Measurements from ENCODE around the gene ADAMTSL1.
"Not testable (repeated sequence)": the region's sequence is repeated elsewhere in the genome, so short reads cannot be mapped to it uniquely, and the experiment has no call there.

ADAMTSL1 gene

DNA sequence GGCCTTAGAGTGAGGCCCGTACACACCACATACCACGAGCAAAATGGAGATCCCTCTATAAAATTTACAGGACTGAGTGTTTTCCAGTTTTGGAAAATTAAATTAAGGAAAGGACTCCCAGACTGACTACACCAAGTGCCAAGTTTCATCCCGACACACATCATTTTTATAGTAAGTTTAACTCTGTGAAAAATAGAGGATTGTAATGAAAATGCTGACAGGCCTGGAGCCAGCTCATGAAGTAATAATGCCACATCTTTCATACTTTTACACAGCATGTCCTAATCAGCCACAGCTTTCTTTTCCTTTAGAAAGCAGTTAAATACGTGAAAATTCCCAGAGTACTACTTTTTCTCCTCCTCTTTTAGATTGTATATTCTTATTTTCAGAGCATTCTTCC is 389.8 kb downstream of the ADAMTSL1 start:
- no peak for DNase-seq (ENCODE audit: low spot score)

DNA sequence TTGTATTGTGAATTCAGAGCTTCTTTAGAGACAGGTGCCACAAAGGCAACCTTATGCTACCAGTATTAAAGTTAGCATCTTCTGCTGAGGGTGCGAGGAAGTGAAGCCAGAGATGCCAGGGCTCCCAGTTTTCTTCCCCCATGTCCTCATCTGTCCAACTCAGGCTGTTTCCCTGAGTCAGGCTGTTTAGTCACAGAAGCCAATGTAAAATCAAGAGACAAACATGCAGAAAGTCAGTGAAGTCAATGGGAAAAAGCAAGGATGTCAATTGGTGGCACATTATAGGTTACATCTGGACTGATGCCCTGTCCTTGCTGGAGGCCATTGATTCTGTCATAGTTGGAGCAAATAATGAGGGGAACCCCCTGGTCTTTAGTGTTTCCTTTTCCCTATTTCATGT is 390.6 kb downstream of the ADAMTSL1 start:
- DNase-seq (ENCODE audit: low spot score) = no peak

DNA sequence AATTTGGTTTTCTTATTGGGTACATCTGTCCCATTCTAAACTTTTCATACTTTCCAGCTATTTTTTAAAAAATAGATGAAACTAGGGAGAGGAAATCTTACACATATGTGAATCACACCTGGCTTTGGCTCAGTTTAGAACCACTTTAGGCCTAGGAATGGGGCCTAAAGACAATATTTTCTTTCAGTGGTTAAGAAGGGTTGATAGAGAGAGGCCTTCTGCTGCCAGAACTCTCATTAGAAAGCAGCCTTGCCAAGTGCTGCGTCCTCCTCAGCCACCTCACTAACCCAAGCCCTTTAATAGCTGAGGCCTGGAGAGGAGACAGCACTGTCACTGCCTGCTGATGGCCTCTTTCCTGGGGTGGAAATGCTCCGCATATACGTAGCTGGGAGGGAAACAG is 391.6 kb downstream of the ADAMTSL1 start:
- no peak for DNase-seq (ENCODE audit: low spot score)

DNA sequence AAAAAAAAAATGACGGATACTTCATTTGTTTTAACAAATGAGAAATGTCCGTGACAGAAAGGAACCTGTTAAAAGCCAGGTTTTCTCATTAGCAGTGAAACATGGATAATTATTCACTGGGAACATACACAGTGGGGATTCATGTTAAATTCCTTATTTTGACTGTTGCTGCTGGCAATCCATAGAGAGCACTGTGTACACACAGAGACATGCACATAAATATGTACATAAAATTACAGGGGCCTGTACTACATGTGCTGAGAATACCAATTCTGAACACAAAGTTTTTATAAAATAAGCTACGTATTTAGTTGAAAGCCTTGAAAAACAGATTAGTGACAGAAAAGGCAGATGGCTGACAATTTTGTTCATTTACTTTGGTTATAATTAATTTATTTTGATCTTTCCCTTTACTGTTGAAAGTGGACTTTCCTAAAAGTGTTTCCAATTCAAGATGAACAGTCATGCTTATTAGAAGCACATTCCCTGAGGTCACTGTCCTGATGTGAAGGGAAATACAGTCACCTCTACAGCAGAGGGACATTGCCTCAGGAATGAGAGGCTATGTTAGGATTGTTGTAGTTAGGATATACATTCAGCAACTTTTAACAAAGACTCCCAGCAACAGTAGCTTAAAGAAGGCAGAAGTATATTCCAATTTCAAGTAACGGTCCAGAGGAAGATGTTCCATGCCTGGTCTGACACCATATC is 392.3 kb downstream of the ADAMTSL1 start:
- no peak for DNase-seq (ENCODE audit: low spot score)

DNA sequence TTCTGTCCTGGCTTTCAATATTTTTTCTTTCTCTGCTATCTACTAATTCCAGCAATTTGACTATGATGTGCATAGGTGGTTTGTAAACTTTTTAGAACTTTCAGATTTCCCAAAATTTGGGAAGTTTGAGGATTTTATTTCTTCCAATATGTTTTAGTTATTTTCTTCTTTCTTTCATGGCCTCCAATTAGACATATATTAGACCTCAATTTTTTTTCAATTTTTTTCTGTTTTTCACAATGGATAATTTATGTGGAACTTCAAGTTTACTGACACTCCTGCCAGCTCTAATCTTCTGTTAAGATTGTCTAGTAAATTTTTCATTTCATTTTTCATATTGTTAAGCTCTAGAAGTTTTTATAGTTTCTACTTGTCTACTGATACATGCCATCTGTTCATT is 395.8 kb downstream of the ADAMTSL1 start:
- no peak for DNase-seq (ENCODE audit: low spot score)

DNA sequence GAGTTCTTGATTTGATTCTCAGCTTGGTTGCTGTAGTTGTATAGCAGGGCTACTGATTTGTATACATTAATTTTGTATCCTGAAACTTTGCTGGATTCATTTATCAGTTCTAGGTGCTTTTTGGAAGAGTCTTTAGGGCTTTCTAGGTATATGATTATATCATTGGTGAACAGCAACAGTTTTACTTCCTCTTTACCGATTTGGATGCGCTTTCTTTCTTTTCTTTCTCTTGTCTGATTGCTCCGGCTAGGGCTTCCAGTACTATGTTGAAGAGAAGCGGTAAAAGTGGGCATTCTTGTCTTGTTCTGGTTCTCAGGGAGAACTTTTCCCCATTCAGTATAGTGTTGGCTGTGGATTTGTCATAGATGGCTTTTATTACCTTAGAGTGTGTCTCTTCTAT is 400.1 kb downstream of the ADAMTSL1 start:
- no peak for DNase-seq (ENCODE audit: low spot score)

DNA sequence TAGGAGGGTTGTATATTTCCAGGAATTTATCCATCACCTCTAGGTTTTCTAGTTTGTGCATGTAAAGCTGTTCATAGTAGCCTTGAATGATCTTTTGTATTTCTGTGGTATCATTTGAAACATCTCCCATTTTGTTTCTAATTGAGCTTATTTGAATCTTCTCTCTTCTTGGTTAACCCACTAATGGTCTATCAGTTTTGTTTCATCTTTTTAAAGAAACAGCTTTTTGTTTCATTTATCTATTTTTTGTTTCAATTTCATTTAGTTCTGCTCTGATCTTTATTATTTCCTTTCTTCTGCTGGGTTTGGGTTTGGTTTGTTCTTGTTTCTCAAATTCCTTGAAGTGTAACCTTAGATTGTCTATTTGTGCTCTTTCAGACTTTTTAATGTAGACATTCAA is 401.0 kb downstream of the ADAMTSL1 start:
- DNase-seq (ENCODE audit: low spot score) = not testable (repeated sequence)

DNA sequence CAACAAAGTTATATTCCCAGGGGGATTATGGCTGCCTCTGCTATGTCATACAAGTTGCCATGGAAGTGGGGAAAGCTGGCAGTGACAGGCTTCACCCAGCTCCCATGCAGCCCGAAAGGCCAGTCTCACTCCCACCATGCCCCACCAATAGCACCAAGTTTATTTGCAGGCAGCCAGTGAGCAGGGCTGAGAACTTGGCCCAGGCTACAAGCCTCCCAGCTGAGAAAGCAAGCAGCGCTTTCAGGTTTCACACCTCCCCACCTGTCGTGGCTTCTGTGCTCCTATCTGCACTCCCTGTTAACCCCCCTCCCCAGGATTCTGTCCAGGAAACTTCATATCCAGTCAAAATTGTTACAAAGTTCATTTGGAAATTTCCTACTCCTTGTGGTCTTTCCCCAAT is 404.0 kb downstream of the ADAMTSL1 start:
- no peak for DNase-seq (ENCODE audit: low spot score)

DNA sequence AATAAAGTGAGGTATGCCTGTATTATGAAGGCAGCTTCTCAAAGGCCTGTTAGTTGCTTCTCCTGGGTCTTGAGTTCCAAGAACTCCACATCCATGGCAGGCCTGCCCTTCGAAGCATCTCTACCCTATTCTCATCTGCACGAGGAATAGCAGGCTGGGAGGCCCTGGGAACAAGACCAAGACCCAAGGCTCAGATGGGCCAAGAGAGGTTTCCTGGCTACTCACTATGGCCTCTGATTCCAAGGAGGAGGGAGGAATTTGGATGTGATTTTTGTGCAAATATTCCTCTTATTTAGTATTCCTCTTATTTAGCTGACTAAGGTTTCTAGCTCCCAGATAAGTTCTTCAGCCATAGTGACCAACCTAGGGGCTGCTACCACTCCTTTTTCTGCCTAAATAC is 407.8 kb downstream of the ADAMTSL1 start:
- no peak for DNase-seq (ENCODE audit: low spot score)

DNA sequence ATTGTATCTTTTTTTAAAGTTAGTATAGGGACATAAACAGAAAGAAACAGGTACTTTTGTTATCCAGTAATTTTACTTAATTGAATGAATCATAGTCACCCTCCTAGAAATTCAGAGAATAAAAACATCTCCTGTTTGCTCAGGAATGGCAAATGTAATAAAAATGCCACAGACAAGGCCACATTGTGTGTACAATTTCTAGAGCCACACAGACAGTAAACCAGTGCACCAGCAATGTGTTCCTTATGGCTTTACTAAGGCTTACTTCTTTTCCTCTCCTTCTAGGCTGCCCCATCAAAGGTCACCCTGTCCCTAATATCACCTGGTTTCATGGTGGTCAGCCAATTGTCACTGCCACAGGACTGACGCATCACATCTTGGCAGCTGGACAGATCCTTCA is 413.6 kb downstream of the ADAMTSL1 start:
- no peak for DNase-seq (ENCODE audit: low spot score)

DNA sequence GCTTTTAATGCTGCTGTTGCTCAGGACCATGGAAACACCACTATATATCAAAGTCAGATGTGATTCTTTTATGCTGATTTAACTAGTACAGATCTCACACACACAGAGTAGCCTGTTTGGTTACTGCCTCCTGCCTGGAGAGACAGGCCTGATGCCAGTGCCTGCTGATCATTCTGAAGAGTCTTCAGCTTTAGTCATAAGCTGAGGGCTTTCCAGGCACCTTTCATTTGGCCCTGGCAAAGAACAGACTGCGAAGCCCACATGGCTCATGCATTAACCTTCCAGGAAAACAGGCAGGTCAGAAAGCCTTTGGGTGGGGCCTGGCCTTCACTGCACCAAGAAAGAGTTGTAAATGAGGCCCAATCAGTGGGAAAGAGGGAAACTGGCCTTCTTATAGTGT is 414.3 kb downstream of the ADAMTSL1 start:
- DNase-seq (ENCODE audit: low spot score) = no peak

DNA sequence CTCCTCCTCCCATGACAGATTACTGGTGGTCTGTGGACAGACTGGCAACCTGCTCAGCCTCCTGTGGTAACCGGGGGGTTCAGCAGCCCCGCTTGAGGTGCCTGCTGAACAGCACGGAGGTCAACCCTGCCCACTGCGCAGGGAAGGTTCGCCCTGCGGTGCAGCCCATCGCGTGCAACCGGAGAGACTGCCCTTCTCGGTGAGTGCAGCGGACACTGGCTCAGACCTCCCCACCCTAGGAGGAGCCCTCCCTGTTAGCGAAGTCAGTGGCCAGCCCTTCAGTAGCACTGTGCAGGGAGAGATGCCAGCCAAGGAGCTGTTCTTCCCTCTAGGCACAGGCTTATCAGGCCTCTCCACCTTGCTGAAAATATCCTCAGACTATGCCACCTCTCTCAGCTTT is 415.6 kb downstream of the ADAMTSL1 start:
- DNase-seq (ENCODE audit: low spot score) = no peak

DNA sequence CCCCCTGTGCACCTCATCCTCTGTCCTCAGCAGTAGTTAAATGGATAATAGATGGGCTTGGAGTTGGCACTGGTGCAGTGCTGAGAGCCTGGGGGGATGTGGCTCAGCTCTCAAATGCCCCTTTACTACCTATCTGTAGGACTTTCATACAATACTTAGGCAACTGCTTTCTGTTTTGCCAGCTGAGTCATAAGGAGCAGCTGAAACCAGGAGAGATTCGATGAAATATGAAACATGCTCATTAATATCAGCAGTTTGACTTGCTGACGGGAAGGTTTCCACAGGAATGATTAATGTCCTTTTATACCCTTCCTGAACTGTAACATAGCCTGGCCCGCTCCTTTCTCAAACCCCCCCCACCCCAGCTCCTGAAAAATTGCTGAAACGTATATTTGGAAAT is 416.4 kb downstream of the ADAMTSL1 start:
- DNase-seq (ENCODE audit: low spot score) = no peak

DNA sequence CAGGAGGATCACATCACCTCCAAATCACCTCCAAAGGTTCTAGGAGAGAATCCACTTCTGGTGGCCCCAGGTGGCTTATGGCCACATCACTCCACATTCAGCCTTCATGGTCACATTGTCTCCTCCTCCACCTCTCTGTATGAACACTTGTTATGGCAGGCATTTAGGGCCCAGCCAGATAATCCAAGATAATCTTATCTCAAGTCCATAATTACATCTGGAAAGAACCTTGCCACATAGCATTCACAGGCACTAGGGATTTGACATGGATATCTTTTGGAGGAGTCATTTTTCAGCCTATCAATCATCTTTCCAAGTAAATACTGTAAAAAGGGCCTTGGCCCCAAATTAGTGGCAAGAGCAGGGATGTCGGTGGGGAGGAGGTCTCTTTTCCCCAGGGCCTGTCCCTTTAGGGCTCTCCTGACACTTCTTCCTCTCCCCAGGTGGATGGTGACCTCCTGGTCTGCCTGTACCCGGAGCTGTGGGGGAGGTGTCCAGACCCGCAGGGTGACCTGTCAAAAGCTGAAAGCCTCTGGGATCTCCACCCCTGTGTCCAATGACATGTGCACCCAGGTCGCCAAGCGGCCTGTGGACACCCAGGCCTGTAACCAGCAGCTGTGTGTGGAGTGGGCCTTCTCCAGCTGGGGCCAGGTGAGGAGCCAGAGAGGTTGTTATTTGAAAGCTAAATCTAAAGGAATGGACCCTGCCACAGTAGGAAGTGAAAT is 418.2 kb downstream of the ADAMTSL1 start:
- no peak for DNase-seq (ENCODE audit: low spot score)

DNA sequence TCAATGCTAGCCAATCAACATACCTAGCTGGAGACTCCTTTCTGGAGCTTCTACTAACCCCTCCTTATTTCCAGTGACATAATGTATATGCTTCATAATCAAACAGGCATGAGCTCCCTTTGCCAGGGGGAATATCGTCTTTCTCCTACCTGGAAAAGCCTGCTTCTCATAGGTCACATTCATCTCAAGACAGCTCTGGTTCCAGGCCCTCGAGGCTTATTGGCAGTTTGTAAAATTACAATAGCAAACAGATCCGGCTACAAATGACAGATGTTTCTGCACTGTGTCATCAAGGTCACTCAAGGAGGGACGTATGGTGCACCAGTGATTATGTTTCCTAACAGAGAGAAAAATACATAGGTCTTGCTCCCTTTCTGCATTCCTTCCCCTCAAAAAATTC is 419.1 kb downstream of the ADAMTSL1 start:
- DNase-seq (ENCODE audit: low spot score) = no peak

DNA sequence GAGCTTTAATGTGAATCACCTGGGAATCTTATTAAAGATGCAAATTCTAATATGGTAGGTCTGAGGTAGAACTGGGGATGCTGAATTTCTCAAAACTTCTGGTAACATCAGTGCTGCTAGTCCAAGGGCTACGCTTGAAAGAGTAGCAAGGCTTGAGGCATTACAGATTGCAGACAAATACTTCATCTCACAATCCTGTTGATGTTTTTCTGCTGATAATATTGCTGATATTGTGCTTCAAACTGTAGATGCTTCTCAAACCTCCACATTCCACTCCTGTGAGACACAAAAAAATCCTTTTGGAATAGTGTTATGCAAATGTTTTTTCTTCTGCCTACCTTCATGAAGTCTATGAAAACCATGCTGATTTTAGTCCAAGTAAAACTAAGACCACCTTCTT is 419.5 kb downstream of the ADAMTSL1 start:
- DNase-seq (ENCODE audit: low spot score) = no peak

DNA sequence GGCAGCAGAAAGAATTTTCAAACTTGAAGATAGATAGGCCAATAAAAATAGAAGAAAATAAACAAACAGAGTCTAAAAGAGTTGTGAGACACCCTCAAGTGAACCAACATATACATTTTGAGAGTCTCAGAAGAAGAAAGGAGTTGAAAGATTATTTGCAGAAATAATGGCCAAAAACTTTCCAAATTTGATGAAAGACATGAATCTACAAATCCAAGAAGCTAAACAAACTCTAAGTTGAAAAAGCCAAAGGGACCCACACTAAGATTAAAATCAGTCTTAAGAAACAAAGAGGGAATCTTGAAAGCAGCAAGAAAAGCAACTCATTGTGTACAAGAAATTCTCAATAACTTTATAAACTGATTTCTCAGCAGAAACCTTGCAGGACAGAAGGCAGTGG is 422.1 kb downstream of the ADAMTSL1 start:
- DNase-seq (ENCODE audit: low spot score) = no peak

DNA sequence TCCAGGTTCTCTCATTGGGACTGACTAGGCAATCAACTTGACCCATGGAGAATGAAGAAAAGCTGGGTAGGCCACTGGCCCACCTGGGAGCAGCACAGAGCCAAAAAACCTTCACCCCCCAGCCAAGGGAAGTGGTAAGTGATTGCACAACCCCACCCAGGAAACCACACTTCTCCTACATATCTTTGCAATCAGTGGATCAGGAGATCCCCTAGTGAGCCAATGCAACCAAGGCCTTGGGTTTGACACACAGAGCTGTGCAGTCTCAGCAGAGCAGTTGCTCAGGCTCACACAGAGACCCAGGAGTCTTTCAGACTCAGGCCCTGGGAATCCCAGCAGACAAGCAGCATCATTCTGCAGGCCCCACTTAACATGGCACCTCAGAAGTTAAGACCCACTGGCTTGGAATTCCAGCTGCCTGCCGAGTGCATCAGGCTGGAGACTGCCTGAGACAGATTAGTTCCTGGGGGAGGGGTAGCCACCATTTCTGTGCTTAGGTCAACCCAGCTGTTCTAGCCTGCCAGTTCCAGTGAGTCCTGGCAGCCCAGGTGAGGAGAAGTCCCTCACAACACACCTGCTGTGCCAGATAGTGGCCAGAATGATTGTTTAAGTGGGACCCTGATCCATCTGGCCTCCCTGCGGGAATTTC is 422.7 kb downstream of the ADAMTSL1 start:
- DNase-seq (ENCODE audit: low spot score) = no peak

DNA sequence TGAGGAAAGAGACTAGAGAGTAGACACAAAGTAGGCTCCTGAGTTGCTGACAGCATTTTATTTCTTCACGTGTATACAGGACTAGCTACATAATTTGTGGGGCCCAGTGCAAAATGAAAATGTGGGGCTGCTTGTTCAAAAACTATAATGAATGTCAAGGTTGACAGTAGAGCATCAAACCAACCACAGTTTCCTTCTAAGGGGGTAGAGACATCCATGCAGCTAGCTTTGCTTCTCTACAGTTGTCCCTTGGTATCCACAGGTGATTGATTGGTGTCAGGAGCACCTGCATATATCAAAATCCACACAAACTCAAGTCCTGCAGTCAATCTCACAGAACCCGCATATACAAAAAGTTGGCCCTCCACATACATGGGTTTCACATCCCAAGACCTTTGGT is 429.5 kb downstream of the ADAMTSL1 start:
- no peak for DNase-seq (ENCODE audit: low spot score)

DNA sequence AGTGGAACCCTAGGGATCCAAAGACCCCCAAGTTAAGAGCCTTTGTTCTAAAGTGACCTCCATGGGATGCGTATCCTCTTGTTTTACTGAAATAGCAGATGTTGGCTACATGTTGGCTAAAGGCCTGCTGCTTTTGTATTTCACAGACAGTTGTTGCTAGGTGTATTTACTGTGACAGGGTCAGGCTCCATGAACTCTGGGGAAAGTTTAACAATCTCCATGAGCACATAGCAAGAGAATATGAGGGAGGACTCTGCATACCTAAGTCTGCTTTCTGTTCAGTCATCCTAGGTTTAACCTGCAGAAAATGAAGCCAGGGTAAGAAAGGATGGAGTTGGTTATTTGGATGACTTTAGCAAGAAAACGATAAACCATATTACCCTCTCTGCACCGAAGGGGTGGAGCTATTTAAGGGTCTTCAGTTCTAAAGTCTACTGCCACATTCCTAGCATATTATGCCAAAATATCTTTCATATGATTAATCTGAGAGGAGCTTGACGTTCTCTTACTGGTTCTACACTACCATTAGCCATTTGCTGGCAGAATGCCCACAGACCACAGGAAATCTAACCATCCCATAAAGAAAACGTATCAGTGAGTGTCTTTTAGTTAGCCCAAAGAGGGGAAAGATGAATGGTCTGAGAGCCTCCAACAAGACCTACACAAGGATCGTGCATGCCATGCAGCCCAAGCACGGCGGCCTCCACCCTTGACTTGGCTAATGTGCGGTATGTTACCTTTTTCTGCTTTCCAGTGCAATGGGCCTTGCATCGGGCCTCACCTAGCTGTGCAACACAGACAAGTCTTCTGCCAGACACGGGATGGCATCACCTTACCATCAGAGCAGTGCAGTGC is 431.3 kb downstream of the ADAMTSL1 start:
- no peak for DNase-seq (ENCODE audit: low spot score)

DNA sequence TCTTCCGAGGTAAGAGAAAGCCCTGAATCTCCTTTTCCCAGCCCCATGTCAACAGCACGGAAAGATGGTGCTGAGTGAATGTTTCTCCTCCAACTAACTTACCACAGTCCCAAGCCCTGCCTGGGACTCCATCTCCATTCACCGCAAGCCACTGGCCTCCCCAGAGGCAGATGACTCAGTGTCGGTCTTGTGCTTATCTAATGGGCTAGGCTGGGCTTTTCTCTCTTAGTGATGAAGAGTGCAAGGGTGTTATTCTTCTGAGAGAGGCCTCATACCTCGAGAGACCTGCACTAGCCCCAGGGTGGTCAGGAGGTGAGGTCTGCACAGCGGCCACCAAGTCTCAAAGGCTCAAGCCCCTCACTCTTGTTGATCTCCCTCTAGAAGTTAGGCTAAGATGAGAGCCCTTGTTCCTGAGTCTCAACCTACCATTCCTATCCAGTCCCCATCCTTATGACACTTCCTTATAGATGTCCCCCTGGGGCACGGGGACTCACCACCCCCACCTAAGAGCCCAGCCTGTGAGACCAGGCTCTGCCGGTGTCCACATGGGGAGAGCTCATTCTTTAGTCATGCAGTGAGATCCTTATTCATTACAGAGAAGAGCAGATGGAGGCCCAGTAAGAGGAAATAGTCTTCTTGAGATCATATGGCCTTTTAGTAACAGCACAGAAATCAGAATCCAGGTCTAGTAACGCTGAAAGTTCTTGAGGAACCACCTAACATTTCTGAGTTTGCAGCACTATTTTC is 432.1 kb downstream of the ADAMTSL1 start:
- no peak for DNase-seq (ENCODE audit: low spot score)
